HG02981 (cell line): ENCODE measurements around the gene DUS2.
"Not testable (repeated sequence)": the region's sequence is repeated elsewhere in the genome, so short reads cannot be mapped to it uniquely, and the experiment has no call there.

ENCODE experiments used
- ATAC-seq: cut with Tn5 transposase; IDR thresholded peaks from one replicate; pipeline ENCODE4 v1.9.1; 2021; ENCODE audit warnings: mild to moderate bottlenecking, moderate library complexity; ENCODE audit not compliant: unreplicated experiment

The DUS2 gene

DNA sequence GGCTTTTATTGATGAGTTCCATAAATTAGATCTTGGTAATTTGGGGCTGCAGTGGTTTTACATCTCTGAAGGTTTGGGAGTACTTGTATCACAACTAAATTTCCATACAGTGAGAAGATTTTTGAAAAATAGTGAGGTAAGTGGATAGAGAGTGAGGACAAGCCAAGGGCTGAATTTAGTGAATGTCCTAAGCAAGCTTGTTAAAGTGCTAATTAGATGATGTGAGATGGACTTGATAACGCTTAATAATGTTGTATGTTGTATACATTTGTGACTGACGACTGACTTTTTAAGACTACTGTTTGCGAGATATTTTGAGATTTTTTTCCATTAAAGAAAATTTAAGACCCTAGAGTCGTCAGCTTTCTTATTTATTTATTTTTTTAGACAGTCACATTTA, 66.0 kb downstream of the DUS2 start:
- ATAC-seq = no peak

DNA sequence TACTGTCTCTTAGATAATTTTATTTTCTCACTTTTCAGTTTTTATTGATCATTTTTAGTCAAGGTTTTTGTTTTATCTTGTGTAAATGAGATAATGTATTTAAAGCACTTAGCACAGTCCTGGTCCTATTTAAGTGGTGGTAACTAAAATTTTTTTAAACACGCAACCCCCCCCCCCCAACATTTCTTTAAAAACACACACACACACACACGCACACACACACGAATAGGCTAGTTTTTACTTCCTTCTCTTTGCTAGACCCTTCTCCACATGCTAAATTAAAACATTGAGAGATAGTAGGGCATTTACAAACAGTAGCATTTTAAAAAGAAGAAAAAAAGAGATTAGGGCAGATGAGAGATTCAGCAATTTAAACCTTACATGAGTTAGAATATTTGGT, 67.0 kb downstream of the DUS2 start:
- ATAC-seq = no peak

DNA sequence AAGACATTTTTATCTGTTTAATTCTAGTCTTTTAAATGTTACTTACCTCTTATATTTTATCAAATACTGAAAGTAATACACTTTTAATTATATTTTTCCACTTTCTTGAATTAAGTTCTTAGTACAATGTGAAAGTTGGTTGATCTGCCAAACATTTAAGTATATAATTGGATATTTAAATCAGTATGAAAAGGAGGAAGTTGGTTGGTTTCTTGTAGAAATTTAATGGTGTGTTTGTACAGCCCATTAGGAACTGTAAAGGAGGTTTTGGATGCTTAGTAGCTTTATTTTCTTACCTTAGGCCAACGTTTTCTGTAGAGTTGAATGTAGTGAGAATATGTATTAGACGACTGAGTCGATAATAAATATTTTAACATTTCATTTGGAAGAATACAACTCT, 67.4 kb downstream of the DUS2 start:
- ATAC-seq = no peak

DNA sequence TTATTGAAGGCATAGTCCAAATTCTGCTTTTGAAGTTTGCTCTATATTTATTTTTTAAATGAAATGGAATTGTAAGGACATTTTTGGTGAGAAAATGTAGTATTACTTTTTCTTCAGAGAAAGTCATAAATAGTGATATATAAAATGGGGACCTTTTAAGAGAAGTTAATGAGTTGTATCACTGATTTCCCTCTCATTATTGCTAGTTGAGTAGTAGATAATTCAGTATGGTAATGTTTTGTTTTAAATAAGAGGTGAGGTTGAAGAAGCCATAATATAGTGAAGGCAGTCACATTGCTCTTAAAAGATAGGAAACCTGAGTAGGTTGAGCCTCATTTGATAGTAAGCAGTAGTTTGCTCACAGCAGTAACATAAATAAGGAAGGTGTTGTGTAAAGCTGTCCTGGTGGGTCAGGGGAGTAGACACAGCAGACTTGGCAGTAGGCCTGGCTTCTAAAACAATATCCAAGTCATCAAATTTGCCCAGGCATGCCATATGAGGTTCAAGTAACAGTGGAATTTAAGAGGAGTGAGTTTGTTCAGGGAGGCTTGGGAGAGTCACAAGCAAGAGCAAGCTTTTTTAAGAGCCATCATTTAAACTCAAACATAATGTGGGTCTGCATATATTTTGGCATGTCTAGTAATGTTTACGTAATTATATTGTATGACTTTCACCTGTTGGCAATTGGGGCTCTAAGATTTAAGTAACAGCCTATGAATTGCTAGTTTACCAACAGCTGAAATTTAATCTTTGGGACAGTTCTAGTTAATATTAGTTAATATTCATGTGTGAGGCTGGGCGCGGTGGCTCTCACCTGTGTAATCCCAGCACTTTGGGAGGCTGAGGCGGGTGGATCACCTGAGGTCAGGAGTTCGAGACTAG, 68.5 kb downstream of the DUS2 start:
- no peak for ATAC-seq

DNA sequence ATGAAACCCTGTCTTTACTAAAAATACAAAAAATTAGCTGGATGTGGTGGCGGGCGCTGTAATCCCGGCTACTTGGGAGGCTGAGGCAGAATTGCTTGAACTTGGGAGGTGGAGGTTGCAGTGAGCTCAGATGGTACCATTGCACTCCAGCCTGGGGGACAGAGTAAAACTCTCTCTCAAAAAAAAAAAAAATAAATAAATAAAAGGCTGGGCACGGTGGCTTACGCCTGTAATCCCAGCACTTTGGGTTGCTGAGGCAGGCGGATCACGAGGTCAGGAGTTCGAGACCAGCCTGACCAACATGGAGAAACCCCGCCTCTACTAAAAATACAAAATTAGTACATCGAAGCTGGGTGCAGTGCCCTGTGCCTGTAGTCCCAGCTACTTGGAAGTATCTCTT, 69.2 kb downstream of the DUS2 start:
- ATAC-seq = not testable (repeated sequence)

DNA sequence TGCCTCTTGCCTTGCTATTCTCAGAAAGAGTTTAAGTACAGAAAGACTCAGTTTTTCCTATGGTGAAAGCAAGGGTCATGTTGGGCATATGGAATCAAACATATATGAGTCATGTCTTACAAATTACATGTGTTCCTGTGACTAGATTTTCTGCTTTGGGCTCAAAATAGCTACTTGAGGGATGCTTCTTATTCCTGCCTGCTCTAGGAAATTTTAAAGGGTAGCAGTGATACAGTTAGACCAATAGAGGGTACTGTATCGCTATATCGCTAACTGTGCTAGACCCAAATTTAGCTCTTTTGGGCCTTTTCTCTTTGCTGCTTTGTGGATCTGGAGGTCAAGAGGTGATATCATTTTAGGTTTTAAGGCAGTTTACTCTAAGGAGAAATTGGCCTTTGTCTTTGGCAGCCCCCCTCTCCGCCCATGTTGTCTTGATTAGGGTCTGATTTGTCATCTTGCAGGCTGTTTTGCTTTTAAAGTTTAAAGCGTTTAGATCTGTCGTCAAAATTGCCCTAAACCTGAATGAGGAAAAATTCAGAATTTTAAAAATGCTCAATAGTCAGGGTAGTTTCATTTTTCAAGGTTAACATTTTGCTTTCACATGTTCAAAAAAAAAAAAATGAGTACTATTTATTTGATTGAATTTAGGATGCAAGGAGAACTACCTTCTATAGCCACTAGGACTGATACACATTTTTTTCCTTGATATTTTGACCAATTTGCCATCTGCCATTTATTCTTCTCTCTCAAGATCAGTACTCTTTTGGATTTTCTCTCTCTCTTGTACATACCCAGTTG, 70.9 kb downstream of the DUS2 start:
- ATAC-seq = no peak

DNA sequence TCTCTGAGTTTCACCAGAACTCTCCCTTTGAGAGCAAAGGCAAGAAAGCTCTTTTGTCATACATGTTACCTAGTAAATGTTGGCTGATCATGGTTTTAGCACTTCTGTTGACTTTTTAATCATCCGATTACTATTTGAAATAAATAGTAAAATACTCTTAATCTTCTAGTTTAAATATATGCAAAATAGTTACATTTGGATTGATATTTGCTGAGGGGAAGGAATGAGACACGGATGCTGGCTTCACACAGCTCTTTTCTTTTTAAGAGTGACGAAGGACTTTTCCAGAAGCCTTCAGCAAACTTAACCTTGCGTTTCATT, 71.5 kb downstream of the DUS2 start:
- ATAC-seq = no peak

DNA sequence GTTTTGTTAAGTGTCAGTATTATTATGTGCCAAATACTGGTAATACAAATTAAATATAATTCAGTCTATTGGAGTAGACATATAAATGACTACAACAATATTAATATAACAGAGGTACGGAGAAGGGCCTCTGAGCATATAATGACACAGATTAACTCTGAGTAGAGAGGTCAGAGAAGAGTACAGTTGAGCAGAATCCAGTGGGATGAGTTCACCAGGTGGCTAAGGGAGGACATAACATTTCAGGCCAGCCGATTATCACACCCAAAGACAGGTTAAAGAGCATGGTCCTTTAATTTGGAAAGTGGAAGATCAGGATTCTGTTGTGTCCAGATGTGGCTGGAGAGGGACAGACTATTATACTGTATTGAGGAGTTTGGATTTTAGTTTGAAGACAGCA, 73.4 kb downstream of the DUS2 start:
- no peak for ATAC-seq

DNA sequence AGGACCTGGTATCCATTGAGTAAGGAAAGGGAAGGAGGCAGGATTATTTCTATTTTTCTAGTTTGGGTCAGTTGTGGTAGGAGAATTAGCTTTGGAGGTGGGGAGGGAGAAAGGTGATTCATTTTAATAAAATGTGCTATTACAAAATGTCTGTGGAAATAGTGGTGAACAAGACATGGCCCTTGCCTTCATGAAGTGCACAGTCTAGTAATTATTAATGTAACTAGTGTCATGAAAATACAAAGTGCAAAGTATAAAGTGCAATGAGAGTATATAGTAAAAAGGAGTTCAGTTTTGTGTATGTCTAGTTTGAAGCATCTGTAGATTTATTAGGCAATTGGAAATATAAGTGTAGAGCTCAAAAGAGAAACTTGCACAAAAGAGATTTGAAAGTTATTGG, 74.0 kb downstream of the DUS2 start:
- ATAC-seq = no peak

DNA sequence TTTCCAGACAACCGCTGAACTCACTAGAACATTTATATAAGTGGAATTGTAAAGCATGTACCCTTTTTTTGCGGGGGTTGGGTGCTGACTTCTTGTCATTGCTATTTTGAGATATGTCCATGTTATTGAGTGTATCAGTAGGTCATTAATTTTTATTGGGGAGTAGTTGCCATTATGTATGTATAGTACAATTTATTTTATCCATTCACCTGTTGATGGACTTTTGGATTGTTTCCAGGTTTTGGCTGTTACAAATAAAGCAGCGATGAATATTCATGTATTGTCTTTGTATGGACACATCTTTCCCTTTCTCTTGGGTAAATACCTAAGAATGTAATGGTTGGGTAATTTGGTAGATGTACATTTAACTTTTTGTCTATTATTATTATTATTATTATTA, 74.8 kb downstream of the DUS2 start:
- no peak for ATAC-seq

DNA sequence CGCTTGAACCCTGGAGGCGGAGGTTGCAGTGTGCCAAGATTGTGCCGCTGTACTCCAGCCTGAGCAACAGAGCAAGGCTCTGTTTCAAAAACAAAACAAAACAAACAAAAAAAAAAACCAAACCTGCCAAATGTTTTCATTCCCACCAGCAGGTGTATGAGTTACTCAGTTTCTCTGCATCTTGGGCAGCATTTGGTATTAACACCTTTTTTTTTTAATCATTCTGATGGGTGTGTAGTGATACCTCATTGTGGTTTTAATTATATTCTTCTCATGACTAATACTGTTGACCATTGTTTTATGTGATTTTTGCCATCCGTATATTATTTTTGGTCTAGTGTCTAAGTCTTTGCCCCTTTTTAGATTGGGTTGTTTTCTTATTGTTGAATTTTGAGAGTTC, 77.4 kb downstream of the DUS2 start:
- no peak for ATAC-seq

DNA sequence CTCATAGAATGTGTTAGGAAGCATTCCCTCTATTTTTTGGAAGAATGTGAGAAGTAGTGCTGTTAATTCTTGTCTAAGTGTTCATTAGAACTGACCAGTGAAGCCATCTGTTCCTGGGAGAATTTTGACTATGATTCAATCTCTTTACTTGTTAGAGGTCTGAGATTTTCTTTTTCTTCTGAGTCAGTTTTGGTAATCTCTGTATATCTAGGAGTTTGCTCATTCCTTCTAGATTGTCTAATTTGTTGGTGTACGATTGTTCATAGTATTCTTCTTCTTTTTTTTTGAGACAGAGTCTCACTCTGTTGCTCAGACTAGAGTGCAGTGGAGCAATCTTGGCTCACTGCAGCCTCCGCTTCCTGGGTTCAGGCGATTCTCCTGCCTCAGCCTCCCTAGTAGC, 82.5 kb downstream of the DUS2 start:
- ATAC-seq = no peak

DNA sequence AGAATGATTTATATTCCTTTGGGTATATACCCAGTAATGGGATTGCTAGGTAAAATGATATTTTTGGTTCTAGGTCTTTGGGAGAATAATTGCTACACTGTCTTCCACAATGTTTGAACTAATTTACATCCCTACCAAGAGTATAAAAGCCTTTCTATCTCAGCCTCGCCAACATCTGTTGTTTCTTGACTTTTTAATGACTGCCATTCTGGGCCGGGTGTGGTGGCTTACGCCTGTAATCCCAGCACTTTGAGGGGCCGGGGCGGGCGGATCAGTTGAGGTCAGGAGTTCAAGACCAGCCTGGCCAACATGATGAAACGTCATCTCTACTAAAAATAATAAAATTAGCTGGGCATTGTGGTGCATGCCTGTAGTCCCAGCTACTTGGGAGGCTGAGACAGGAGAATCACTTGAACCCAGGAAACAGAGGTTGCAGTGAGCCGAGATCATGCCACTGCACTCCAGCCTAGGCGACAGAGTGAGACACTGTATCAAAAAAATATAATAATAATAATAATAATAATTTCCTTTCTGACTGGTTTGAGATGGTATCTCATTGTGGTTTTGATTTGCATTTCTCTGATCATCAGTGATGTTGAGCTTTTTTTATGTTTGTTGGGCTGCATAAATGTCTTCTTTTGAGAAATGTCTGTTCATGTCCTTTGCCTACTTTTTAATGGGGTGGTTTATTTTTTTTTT, 84.3 kb downstream of the DUS2 start:
- ATAC-seq = not testable (repeated sequence)

DNA sequence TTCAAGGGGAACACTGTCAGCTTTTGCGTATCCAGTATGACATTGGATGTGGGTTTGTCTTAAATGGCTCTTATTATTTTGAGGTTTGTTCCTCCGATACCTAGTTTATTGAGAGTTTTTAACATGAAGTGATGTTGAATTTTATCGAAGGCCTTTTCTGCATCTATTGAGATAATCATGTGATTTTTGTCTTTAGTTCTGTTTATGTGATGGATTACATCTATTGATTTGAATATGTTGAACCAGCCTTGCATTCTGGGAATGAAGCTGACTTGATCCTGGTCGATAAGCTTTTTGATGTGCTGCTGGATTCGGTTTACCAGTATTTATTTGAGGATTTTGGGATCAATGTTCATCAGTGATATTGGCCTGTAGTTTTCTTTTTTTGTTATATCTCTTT, 86.1 kb downstream of the DUS2 start:
- not testable (repeated sequence) for ATAC-seq

DNA sequence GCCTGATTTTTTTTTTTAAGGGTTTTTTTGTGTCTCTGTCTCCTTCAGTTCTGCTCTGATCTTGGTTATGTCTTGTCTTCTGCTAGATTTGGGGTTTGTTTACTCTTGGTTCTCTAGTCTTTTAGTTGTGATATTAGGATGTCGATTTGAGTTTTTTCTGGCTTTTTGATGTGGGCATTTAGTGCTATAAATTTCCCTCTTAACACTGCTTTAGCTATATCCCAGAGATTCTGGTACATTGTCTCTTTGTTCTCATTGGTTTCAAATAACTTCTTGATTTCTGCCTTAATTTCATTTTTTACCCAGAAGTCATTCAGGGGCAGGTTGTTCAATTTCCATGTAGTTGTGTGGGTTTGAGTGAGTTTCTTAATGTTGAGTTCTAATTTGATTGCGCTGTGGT, 87.5 kb downstream of the DUS2 start:
- ATAC-seq = not testable (repeated sequence)

DNA sequence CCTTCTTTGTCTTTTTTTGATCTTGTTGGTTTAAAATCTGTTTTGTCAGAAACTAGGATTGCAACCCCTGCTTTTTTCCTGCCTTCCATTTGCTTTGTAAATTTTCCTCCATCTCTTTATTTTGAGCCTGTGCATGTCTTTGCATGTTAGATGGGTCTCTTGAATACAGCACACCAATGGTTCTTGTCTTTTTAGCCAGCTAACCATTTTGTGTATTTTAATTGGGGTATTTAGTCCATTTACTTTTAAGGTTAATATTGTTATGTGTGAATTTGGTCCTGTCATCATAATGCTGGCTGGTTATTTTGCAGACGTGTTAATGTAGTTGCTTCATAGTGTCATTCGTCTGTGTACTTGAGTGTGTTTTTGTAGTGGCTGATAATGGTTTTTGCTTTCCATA, 88.3 kb downstream of the DUS2 start:
- ATAC-seq = no peak

DNA sequence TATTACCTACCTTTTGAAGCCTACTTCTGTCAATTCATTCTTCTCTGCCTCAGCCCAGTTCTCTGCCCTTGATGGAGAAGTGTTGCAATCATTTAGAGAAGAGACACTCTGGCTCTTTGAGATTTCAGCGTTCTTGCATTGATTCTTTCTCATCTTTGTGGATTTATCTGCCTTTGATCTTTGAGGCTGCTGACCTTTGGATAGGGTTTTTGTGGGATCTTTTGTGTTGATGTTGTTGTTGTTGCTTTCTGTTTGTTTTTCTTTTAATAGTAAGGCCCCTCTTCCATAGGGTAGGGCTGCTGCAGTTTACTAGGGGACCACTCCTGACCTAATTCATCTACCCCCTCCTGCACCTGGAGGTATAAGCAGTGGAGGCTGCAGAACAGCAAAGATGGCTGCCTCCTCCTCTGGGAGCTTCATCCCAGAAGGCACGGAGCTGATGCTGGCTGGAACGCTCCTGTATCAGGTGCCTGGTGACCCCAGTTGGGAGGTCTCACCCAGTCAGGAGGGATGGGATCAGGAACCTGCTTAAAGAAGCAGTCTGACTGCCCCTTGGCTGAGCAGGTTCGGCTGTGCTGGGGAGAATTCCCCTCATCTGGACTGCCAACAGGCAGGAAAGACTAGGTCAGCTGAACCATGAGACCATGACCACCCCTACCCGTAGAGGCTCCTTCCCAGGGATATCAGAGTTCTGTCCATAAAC, 90.1 kb downstream of the DUS2 start:
- ATAC-seq = no peak

DNA sequence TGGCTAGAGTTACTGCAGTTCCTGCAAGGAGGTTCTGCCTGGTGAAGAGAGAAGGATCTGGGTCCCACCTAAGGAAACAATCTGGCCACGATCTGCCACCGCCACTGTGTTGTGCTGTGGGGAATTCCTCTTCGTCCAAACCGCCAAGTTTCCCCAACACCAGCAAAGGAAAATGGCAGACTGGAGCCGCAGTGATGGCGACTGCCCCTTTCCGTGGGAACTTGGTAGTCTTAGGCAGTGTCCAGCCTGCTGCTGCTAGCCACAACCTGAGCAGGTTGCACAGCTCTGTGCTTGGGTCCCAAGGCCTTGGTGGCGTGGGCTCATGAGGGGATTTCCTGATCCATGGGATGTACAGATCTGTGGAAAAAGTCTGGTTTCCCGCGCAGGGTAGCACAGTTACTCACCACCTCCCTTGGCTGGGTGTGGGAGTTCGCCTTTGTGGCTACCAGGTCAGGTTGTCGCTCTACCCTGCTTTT, 90.7 kb downstream of the DUS2 start:
- no peak for ATAC-seq

DNA sequence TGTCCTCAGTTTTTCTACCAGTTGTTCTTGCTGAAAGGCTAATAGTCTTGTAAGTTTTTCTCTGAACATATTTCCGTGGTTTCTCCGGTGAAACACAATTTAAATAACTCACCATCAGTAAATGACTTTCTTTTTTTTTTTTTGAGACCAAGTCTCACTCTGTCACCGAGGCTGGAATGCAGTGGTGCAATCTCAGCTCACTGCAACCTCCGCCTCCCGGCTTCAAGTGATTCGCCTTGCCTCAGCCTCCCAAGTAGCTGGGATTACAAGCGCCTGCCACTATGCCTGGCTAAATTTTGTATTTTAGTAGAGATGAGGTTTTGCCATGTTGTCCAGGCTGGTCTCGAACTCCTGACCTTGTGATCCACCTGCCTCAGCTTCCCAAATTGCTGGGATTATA, 91.9 kb downstream of the DUS2 start:
- ATAC-seq = not testable (repeated sequence)

DNA sequence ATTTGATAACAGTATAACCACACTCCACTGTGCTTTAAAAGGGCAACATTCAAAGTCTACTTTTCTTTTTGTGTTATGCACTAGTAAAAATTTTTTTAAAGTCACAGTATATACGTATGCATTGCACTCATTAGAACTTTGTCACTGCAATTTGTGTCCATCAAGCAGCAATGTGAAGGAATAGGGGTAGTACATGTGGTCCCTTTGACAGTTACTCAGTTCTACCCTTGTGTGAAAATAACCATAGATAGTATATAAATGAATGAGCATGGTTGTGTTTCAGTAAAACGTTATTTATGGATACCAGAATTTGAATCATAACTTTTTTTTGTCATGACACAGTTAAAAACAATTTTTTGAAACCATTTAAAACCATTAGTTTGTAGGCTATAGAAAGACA, 92.8 kb downstream of the DUS2 start:
- ATAC-seq = no peak

DNA sequence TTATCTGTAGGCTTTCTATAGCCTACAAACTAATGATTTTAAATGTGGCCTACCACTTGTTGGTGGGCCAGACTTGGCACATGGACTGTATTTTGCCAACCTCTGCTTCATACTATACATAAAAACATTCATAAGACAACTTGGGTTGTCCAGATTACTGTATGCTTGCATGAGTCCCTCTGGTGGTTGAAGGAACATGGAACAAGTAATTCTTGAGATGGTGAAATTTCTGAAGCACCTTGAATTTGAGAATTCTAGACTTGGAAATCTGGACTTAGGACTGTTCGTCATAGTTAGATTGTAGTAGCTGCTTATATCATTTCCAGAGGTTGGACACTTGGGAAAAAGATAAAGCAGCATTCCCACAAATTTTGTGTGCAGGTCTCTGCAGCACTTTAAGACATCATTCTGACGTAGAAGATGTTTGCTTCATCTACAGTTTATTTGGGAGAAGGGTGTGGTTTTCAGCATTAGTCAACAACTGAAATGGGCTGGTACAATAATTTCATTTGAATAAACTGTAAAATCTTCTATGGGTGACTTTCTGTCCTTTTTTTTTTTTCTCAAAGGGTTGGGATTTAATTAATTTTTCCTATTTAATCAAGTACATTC, 93.3 kb downstream of the DUS2 start:
- no peak for ATAC-seq
